GM21723 (cell line): Measurements from ENCODE around the gene DENND2A.

Experiments
- ATAC-seq: cut with Tn5 transposase; IDR thresholded peaks from one replicate; pipeline ENCODE4 v1.9.1; 2021; ENCODE audit warnings: mild to moderate bottlenecking, moderate library complexity; ENCODE audit not compliant: unreplicated experiment

Gene DENND2A

GRCh38 chr7:140476698-140477261, 163.8 kb downstream of the DENND2A start:
- ATAC-seq, result no peak

DNA sequence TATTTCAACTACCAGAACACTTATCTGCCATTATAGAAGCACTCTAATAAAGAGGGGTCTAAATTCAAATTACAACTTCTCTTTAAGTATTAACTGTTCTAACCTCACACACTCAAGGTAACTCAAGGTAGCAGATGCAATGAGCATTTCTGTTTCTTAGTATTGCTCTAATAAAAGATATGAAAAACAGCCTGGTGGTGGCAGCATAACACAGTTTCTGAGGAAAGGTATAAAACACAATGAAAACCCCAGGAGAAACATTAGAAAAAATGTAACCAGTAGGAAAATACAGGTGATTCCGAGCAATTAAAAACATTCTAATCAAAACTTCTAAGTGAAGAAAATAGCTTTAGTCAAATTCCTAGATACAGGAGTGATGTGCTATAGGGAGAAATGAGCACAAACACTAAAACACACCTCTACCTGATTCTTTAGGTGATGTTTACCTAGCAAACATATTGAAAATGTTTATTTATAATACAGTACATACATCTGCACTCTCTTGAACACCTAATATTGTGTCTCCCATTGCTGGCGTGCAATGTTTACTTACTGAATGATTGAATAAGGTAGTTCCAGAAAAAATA, 164.8 kb downstream of the DENND2A start:
- no peak for ATAC-seq
